D341Med (cell line): ENCODE data around the gene LAMB4.
"Not testable (repeated sequence)": the region's sequence is repeated elsewhere in the genome, so short reads cannot be mapped to it uniquely, and the experiment has no call there.

ENCODE experiments used
- DNase-seq: peaks from one replicate; pipeline ENCODE4 v3.0.0; 2012; ENCODE audit warnings: low spot score

The LAMB4 gene

GRCh38 chr7:108044345-108044744 lies 85.8 kb downstream of the LAMB4 start:
- DNase-seq = no peak

- DNase-seq = peak; percentile 51
These were observed 91.2 kb downstream of the LAMB4 start for GRCh38 chr7:108038986-108039385.

- DNase-seq = no peak
These were observed 92.4 kb downstream of the LAMB4 start for GRCh38 chr7:108037741-108038140.

- no peak for DNase-seq
These were observed 93.0 kb downstream of the LAMB4 start for GRCh38 chr7:108037140-108037539.

GRCh38 chr7:108034586-108034985 lies 95.6 kb downstream of the LAMB4 start:
- DNase-seq = no peak

- DNase-seq = no peak
These were observed 96.2 kb downstream of the LAMB4 start for GRCh38 chr7:108033776-108034497.

GRCh38 chr7:108033309-108033708 lies 96.9 kb downstream of the LAMB4 start:
- DNase-seq = not testable (repeated sequence)

GRCh38 chr7:108030516-108030915 lies 99.6 kb downstream of the LAMB4 start:
- no peak for DNase-seq

- no peak for DNase-seq
These were observed 101.1 kb downstream of the LAMB4 start for GRCh38 chr7:108029034-108029433.

GRCh38 chr7:108028111-108028510 lies 102.0 kb downstream of the LAMB4 start:
- no peak for DNase-seq

GRCh38 chr7:108027239-108027638 lies 102.9 kb downstream of the LAMB4 start:
- no peak for DNase-seq

GRCh38 chr7:108026647-108027046 lies 103.5 kb downstream of the LAMB4 start:
- DNase-seq = no peak

- no peak for DNase-seq
These were observed 104.0 kb downstream of the LAMB4 start for GRCh38 chr7:108026116-108026515.

GRCh38 chr7:108024538-108024937 lies 105.6 kb downstream of the LAMB4 start:
- DNase-seq = no peak

GRCh38 chr7:108020585-108020984 lies 109.6 kb downstream of the LAMB4 start:
- no peak for DNase-seq

GRCh38 chr7:108018668-108019067 lies 111.5 kb downstream of the LAMB4 start:
- no peak for DNase-seq

GRCh38 chr7:108017776-108018151 lies 112.4 kb downstream of the LAMB4 start:
- no peak for DNase-seq

- DNase-seq = peak; percentile 54
These were observed 113.1 kb downstream of the LAMB4 start for GRCh38 chr7:108016841-108017775.

GRCh38 chr7:108015740-108016139 lies 114.4 kb downstream of the LAMB4 start:
- no peak for DNase-seq

GRCh38 chr7:108014747-108015682 lies 115.1 kb downstream of the LAMB4 start:
- DNase-seq = no peak

- no peak for DNase-seq
These were observed 115.9 kb downstream of the LAMB4 start for GRCh38 chr7:108014215-108014614.
